GM12874 (cell line): Measurements from ENCODE around the gene LRRC61.

Experiments used
- TF ChIP-seq, protein P1 (sequence below): IDR thresholded peaks from 2 replicates; pipeline ENCODE4 v1.5.1; 2011; ENCODE audit warnings: low read depth, mild to moderate bottlenecking, control low read depth, low read length, moderate library complexity; ENCODE audit not compliant: insufficient read depth

Gene LRRC61, protein sequence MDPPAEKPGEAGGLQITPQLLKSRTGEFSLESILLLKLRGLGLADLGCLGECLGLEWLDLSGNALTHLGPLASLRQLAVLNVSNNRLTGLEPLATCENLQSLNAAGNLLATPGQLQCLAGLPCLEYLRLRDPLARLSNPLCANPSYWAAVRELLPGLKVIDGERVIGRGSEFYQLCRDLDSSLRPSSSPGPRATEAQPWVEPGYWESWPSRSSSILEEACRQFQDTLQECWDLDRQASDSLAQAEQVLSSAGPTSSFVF

DNA sequence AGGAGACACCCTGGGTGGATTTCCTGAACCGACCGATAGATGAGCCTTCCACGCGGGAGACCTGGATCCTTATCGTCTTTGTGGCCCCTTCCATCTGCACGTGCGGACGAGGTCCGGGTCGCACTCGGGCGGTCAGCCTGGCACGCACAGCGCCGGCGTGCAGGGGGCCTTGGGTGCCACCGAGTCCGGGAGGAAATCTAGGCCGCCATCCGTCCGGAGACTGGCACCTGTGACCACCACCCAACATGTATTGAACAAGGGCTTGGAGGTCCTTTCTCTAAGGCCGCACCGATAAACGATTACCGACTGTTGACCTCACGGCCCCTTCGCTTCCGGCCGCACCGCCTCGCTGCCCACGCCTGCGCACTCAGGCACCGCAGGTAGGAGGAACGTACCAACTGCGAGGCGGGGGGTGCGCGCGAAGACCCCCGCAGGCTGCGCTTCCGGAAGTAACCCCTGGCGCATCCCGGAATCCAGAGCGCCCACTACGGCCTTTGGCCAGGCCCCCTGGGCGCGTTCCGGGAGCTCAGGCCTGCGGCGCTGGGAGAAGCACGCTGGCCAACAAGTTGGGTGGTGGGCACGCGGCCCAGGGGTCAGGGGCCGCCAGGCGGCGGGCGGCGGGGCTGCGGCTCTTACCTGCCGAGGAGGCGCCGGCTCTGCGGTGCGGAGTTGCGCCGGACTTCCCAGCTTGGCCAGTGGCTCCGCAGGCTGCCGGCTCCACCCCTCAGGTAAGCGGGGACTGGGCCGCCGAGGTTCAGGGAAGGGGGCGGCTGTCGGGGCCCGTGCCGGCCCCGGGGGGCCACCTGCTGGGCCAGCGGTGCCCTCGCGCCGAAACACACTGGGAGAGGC is at the start of gene LRRC61, which contains the start of gene ACTR3C:
Gene LRRC61, plus strand, starts transcription at position 523 of the 849 bp plus-strand sequence. CDS start 13,507 bp downstream, outside the sequence.
Gene ACTR3C, minus strand, starts transcription at position 713 of the 849 bp plus-strand sequence. CDS start 28,249 bp downstream, outside the sequence.
- TF ChIP-seq, protein P1, sequence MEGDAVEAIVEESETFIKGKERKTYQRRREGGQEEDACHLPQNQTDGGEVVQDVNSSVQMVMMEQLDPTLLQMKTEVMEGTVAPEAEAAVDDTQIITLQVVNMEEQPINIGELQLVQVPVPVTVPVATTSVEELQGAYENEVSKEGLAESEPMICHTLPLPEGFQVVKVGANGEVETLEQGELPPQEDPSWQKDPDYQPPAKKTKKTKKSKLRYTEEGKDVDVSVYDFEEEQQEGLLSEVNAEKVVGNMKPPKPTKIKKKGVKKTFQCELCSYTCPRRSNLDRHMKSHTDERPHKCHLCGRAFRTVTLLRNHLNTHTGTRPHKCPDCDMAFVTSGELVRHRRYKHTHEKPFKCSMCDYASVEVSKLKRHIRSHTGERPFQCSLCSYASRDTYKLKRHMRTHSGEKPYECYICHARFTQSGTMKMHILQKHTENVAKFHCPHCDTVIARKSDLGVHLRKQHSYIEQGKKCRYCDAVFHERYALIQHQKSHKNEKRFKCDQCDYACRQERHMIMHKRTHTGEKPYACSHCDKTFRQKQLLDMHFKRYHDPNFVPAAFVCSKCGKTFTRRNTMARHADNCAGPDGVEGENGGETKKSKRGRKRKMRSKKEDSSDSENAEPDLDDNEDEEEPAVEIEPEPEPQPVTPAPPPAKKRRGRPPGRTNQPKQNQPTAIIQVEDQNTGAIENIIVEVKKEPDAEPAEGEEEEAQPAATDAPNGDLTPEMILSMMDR = peak; percentile 47

DNA sequence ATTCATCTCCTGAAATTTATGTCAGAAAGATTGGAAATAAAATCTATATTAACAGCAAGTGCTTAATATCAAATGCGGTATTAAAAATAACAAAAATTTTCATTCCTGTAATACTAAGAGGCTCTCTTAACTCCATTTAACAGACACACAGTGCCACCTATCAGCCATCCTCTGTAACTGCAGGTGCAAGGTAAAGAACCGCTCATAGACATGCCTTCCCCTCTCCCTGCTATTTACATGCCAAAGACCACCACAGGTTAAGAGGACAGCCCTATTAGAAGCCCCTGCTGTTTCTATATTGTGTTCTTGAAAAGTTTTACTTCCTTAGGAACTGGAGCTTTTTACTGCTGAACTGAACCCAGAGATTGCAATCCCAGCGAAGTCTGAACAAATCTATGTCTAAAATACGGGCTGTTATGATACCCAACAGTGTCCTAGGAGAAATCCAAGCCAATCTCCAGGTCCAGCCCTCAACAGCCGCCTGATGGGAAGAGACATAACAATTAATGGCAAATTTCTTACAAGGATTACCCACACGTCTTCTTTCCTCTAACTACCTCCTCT is 46.9 kb upstream of the LRRC61 start:
- TF ChIP-seq, protein P1 = peak; percentile 46; the same call in 1 of the 2 replicates

DNA sequence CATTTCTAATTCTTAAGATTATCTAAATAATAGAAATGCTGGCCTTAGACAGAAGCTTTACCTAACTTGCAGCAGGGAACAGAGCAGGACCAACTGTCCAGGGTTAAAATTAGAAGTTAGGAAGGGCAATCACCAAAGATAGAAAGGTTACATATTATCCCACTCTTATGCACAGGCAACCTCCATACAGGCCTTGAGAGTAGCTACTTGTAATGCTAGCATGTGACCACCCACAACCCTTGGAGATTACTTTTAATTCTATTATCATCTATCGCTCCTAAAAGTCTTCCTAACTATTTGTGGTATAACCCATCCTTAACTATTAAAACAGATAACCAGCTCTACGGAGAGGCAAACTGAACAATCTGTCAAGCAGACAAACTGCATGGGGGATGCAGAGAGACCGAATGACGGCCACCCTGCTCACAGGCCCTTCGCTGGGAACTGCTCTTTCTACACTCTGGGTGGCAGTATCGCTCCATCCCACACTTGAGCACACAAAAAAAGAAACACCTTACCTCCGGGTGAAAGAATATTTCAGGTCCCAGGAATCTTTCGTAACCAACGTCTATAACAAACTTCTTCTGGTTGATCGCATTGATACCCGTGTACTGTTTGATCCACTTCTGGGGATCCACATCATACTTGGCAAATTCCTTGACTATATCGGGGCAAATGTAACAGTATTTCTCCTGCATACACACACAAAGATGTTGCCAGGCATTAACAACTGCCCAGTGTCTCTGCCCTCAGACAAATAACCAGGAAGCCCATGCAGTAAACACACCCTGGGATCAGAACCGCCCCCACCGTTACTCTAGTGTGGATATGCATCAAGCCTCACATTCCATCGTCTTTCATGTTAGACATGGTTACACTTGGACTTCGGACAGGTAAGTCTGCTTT is 37.1 kb upstream of the LRRC61 start:
- TF ChIP-seq, protein P1 = peak; percentile 40; the same call in 1 of the 2 replicates

DNA sequence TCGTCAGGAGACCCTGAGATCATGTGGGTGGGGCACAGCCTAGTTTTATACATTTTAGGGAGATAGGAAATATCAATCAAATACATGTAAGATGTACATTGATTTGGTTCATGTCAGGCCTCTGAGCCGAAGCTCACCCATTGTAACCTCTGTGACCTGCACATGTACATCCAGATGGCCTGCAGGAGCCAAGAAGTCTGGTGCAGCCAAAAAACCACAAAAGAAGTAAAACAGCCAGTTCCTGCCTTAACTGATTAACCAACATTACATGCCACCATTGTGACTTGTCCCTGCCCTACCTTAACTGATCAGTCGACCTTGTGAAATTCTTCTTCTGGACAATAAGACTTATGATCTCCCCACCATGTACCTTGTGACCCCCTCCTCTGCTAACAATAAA is 16.0 kb upstream of the LRRC61 start:
- TF ChIP-seq, protein P1 = no peak

DNA sequence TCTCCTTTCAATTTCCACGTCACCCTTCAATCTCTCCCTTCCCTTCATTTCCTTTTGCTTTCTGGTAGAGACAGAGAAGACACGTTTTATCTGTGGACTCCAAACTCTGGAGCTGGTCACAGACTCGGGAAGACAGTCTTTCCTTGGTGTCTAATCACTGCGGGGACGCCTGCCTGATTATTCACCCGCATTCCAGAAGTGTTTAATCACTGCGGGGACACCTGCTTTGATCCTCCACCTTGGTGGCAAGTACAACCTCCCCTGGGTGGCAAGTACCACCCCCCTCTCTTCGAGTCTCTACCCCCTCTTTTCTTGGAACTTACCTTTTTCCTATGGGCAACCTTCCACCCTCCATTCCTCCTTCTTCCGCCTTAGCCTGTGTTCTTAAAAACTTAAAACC is 15.3 kb upstream of the LRRC61 start:
- TF ChIP-seq, protein P1 = no peak

DNA sequence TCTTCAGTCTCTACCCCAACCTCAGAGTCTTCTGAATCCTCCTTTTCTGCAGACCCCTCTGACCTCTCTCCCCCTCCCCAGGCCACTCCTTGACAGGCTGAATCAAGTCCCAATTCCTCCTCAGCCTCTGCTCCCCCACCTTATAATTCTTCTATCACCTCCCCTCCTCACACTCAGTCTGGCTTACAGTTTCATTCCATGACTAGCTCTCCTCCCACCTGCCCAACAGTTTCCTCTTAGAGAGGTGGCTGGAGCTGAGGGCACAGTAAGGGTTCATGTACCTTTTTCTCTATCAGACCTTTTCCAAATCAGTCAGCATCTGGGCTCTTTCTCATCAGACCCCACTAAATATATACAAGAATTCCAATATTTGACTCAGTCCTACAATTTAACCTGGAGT is 14.6 kb upstream of the LRRC61 start:
- TF ChIP-seq, protein P1 = no peak
